Measurements from ENCODE around the gene MYRFL.
"Not testable (repeated sequence)": the region's sequence is repeated elsewhere in the genome, so short reads cannot be mapped to it uniquely, and the experiment has no call there.

Gene MYRFL

GRCh38 chr12:69824966-69825560 is at the start of gene MYRFL:
Gene MYRFL, plus strand, starts transcription at chr12:69825227. Its CDS starts 291 bp downstream, at chr12:69825518.
- DNase-seq: no peak

- DNase-seq: peak; percentile 50
These were observed 45.1 kb upstream of the MYRFL start for GRCh38 chr12:69779928-69780327.

- no peak for DNase-seq
These were observed 41.7 kb upstream of the MYRFL start for GRCh38 chr12:69783365-69783764.

GRCh38 chr12:69789351-69789750 is 35.7 kb upstream of the MYRFL start:
- no peak for DNase-seq

- DNase-seq: no peak
These were observed 32.5 kb upstream of the MYRFL start for GRCh38 chr12:69792533-69792932.

- DNase-seq: not testable (repeated sequence)
These were observed 17.7 kb upstream of the MYRFL start for GRCh38 chr12:69807101-69807897.

GRCh38 chr12:69810870-69811498 is 14.0 kb upstream of the MYRFL start:
- DNase-seq: no peak

- no peak for DNase-seq
These were observed 8.9 kb upstream of the MYRFL start for GRCh38 chr12:69816082-69816481.

- no peak for DNase-seq
These were observed 4.0 kb upstream of the MYRFL start for GRCh38 chr12:69821032-69821455.

GRCh38 chr12:69821456-69822159 is 3.4 kb upstream of the MYRFL start:
- peak; percentile 19 for DNase-seq

GRCh38 chr12:69822201-69822860 is 2.7 kb upstream of the MYRFL start:
- no peak for DNase-seq

GRCh38 chr12:69824028-69824427 is 999 bp upstream of the MYRFL start:
- no peak for DNase-seq

GRCh38 chr12:69828897-69829296 is 3.9 kb downstream of the MYRFL start:
- DNase-seq: no peak

GRCh38 chr12:69833696-69834095 is 8.7 kb downstream of the MYRFL start:
- DNase-seq: no peak

- DNase-seq: no peak
These were observed 9.1 kb downstream of the MYRFL start for GRCh38 chr12:69834147-69834546.

- DNase-seq: no peak
These were observed 9.5 kb downstream of the MYRFL start for GRCh38 chr12:69834576-69834975.

- DNase-seq: no peak
These were observed 10.1 kb downstream of the MYRFL start for GRCh38 chr12:69835081-69835480.

GRCh38 chr12:69836015-69836414 is 11.0 kb downstream of the MYRFL start:
- DNase-seq: no peak

GRCh38 chr12:69837191-69837590 is 12.2 kb downstream of the MYRFL start:
- DNase-seq: no peak

- no peak for DNase-seq
These were observed 12.8 kb downstream of the MYRFL start for GRCh38 chr12:69837657-69838415.

- no peak for DNase-seq
These were observed 15.7 kb downstream of the MYRFL start for GRCh38 chr12:69840727-69841126.

- DNase-seq: no peak
These were observed 18.6 kb downstream of the MYRFL start for GRCh38 chr12:69843608-69844007.
